IPS-18c (cell line): ENCODE measurements around the gene ABCA2.

Experiments
- H3K4me3 ChIP-seq: 2 replicates; pipeline ENCODE4 v1.7.0; 2013; ENCODE audit warnings: low read depth, mild to moderate bottlenecking, low read length, moderate library complexity; ENCODE audit not compliant: insufficient read depth
- H3K9me3 ChIP-seq: one replicate; pipeline ENCODE4 v1.6.1; 2013; ENCODE audit warnings: mild to moderate bottlenecking, low read length, moderate library complexity; ENCODE audit not compliant: control insufficient read depth, insufficient read depth

ABCA2 gene

GRCh38 chr9:136984464-136985026 is 43.5 kb downstream of the ABCA2 start:
- Histone ChIP-seq H3K4me3 (no peak overlapping the region), H3K9me3 (no peaks in the 10 kb centered on the region)

- Histone ChIP-seq H3K4me3 (no peak overlapping the region), H3K9me3 (no peaks in the 10 kb centered on the region)
Measured at GRCh38 chr9:136983656-136984314, 44.3 kb downstream of the ABCA2 start.

- Histone ChIP-seq H3K4me3 (no peak overlapping the region), H3K9me3 (no peaks in the 10 kb centered on the region)
Measured at GRCh38 chr9:136983167-136983566, 44.9 kb downstream of the ABCA2 start.

- Histone ChIP-seq H3K9me3 (no peaks in the 10 kb centered on the region), H3K4me3 (no peak within 1 kb of the TSS)
Measured at GRCh38 chr9:136982232-136983051, 45.6 kb downstream of the ABCA2 start, which contains the start of gene LCNL1. Gene LCNL1, plus strand, starts transcription at chr9:136982993. Its CDS starts 594 bp downstream, at chr9:136983587.

DNA sequence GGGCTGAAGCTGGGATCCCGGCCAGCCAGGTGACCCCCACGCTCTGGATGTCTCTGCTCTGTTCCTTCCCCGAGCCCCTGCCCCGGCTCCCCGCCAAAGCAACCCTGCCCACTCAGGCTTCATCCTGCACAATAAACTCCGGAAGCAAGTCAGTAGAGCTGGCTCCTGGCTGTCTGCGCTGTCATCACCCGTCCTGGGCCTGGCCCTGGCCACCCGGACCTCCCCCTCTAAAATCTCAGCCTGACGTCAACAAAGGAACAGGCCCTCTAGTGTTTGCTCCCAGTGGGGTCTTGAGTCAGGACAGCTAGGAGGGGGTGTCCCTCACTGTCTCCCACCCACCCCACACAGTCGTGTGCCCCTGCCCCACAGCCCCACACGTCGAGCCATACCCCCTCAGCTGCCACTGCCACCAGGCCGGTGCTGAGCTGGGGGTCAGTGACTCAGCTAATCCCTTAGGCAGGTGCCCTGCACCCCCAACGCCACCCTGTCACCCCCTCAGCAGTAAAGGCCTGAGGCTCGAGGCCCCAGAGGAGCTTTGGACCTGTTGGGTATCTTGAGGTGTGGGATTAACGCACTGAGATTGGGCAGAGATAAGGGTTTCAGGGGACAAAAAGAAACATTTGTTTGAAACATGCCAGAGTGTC is 46.3 kb downstream of the ABCA2 start:
- no peaks in the 10 kb centered on the region for H3K9me3 ChIP-seq
- H3K4me3 ChIP-seq, result no peak overlapping the region

GRCh38 chr9:136980669-136981478 is 47.2 kb downstream of the ABCA2 start:
- Histone ChIP-seq H3K9me3 (no peaks in the 10 kb centered on the region), H3K4me3 (no peak overlapping the region)

- no peak overlapping the region for H3K4me3 ChIP-seq
- H3K9me3 ChIP-seq, result no peaks in the 10 kb centered on the region
Measured at GRCh38 chr9:136979769-136980587, 48.1 kb downstream of the ABCA2 start.

- peaks cover 2% of the 10 kb centered on the region for H3K9me3 ChIP-seq
- H3K4me3 ChIP-seq, result peak overlapping the region; percentile 31; the same call in 1 of the 2 replicates
Measured at GRCh38 chr9:136978865-136979544, 49.0 kb downstream of the ABCA2 start.

DNA sequence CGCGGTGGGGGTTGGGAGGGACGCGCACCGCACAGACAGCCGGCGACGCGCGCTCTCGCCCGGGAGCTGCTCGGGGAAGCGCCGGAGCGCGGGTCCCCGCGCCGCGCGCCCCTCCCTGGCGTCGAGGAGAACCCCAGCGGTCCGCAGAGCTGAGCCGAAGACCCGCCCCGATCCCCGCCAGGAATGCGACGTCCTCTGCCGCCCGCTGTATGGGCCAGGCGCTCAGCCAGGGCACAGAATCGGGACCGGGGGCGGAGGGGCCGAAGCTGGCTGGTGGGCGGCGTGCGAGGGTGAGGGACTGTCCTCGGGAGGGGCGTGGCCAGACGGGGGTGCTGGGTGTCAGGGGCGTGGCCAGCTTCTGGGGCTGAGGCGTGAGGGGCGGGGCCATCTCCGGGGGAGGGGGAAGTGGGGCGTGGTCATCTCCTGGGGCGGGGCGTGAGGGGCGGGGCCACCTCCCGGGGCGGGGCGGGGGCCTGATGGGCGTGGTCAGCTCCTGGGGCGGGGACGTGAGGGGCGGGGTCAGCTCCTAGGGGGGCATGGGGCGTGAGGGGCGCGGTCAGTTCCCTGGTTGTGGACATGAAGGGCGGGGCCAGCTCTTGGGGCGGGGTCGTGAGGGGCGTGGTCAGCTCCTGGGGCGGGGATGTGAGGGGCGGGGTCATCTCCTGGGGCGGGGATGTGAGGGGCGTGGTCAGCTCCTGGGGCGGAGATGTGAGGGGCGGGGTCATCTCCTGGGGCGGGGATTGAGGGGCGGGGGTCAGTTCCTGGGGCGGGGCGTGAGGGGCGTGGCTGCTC is 49.8 kb downstream of the ABCA2 start:
- H3K4me3 ChIP-seq, result peak overlapping the region; percentile 61

GRCh38 chr9:136977649-136978072 is 50.4 kb downstream of the ABCA2 start:
- Histone ChIP-seq H3K9me3 (peaks cover 2% of the 10 kb centered on the region), H3K4me3 (peak overlapping the region; percentile 61)

More for the DNA sequence above, 49.8 kb downstream of the ABCA2 start:
- H3K9me3 ChIP-seq, result peaks cover 2% of the 10 kb centered on the region

GRCh38 chr9:136977223-136977622 is 50.8 kb downstream of the ABCA2 start, which contains the start of gene PTGDS:
Gene PTGDS, plus strand, starts transcription at chr9:136977504. Its CDS starts 75 bp downstream, at chr9:136977579.
- Histone ChIP-seq H3K4me3 (peak within 1 kb of the TSS; percentile 61), H3K9me3 (peaks cover 2% of the 10 kb centered on the region)

DNA sequence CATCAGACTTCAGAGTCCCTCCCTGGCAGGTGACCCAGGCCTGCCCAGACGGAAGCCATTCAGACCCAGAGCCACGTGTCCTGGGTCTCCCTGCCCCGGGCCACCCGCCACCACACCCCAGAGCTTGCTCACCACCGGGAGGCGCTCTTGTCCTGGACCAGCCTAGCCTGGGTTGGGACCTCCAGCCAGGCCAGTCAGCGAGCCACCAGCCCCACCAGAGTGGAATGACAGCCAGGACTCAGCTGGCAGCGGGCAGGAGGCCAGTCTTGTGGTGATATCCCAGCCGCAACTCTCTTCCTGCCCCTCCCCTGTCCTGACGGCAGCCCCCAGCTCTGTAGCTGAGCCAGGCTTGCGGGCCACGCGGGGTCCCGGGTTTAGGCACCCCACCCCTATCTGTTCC is 52.4 kb downstream of the ABCA2 start:
- H3K4me3 ChIP-seq, result no peak overlapping the region
- H3K9me3 ChIP-seq, result peaks cover 2% of the 10 kb centered on the region

DNA sequence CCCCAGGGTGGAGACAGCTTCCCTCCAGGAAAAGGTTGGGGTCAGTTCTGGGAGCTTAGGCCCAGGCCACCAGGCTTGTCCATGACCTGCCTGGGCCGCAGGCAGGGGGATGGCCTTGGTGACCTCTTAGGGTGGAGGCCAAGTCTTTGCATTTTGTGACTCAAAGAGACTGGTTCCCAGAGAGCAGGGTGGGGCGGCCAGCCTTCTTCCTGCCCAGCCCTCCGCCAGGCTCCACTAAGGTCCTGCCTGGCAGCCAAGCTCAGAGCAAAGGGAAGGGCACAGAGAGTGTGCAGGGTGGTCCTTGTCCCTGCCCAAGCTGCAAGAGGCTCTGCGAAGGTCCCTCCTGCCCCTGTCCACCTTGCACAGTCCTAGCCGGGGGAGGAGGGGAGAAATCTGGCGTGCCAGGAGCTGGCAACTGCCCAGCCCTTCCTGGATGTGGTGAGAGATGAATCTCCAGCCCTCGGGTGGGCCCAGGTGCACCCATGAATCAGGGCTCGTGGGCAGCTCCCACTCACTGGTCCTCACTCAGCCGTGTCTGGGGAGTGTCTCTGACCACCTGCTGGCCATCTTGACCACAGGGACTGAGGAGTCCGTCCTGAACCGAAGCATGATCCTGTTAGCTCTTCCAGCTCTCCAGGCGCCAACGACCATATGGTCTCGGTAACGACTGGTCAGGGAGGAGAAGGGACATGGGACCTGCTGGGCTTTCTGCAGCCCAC is 53.1 kb downstream of the ABCA2 start:
- no peak overlapping the region for H3K4me3 ChIP-seq
- peaks cover 2% of the 10 kb centered on the region for H3K9me3 ChIP-seq
